Stimulated activated CD8-positive, alpha-beta memory T cell treated with anti-CD3 and anti-CD28 coated beads, Interleukin-7, amount 100 ng/mL, for 24 hours (primary cell): ENCODE data around the gene MPRIP.
A peak's percentile ranks its signal among the peaks of the same experiment; 100 is the strongest.

Source experiments
- DNase-seq: peaks from one replicate; pipeline ENCODE4 v3.0.0-alpha.2; 2020; ENCODE audit warnings: low read depth

MPRIP gene

GRCh38 chr17:17235212-17236174 is 193.2 kb downstream of the MPRIP start:
- DNase-seq, result no peak

- DNase-seq, result no peak
Measured at GRCh38 chr17:17236295-17237025, 194.2 kb downstream of the MPRIP start.

- DNase-seq, result peak; percentile 82
Measured at GRCh38 chr17:17237026-17237799, 195.0 kb downstream of the MPRIP start, which contains the start of gene FLCN. TSS of gene FLCN (minus strand) at chr17:17237168. CDS start at chr17:17228137, 9,031 bp downstream.

GRCh38 chr17:17239832-17240231 is 197.6 kb downstream of the MPRIP start:
- no peak for DNase-seq

GRCh38 chr17:17241656-17242055 is 199.4 kb downstream of the MPRIP start:
- no peak for DNase-seq

- no peak for DNase-seq
Measured at GRCh38 chr17:17242246-17242645, 200.0 kb downstream of the MPRIP start.
